Upper lobe of left lung (tissue), 4 donors: ENCODE data around the gene NCAN.

Experiments
- POLR2A ChIP-seq, 4 donors: fragments of 450-650 bp; IDR thresholded peaks; one replicate each; pipeline ENCODE4 v1.5.1; 2016 to 2017; ENCODE audit warnings: antibody characterized with exemption in 4 of 4, mild to moderate bottlenecking in 2 of 4
- POLR2AphosphoS5 ChIP-seq, 2 donors: sonication (generic); formaldehyde crosslinking; IDR thresholded peaks; one replicate each; pipeline ENCODE4 v1.5.1; 2017; ENCODE audit warnings: antibody characterized with exemption in 2 of 2
- TF ChIP-seq, protein P1 (sequence below), 6 experiments: fragments of 450-650 bp in 4 of 6; fragments of 200-600 bp in 2 of 6; sonication (generic) in 2 of 6; IDR thresholded peaks; one replicate each; pipeline ENCODE4 v1.5.1; 2016 to 2019; ENCODE audit warnings: antibody characterized with exemption in 6 of 6

- TF ChIP-seq, protein P1, sequence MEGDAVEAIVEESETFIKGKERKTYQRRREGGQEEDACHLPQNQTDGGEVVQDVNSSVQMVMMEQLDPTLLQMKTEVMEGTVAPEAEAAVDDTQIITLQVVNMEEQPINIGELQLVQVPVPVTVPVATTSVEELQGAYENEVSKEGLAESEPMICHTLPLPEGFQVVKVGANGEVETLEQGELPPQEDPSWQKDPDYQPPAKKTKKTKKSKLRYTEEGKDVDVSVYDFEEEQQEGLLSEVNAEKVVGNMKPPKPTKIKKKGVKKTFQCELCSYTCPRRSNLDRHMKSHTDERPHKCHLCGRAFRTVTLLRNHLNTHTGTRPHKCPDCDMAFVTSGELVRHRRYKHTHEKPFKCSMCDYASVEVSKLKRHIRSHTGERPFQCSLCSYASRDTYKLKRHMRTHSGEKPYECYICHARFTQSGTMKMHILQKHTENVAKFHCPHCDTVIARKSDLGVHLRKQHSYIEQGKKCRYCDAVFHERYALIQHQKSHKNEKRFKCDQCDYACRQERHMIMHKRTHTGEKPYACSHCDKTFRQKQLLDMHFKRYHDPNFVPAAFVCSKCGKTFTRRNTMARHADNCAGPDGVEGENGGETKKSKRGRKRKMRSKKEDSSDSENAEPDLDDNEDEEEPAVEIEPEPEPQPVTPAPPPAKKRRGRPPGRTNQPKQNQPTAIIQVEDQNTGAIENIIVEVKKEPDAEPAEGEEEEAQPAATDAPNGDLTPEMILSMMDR (IDR thresholded peaks at IDR 0.05): no peak
- no peak for TF ChIP-seq POLR2AphosphoS5 (IDR thresholded peaks at IDR 0.05)
- TF ChIP-seq POLR2A (IDR thresholded peaks at IDR 0.05): no peak
Observed at GRCh38 chr19:19165396-19165795, 46.4 kb upstream of the NCAN start.
